Large intestine (tissue), 3 donors: Measurements from ENCODE around the gene SYNGR3. TPM values are rescaled to one million over a fixed set of nuclear protein-coding genes. Genes with fewer than 3 reads are reported as not detected.
"Not testable (repeated sequence)": the region's sequence is repeated elsewhere in the genome, so short reads cannot be mapped to it uniquely, and the experiment has no call there.

Experiments used
- DNase-seq, 2 donors: peaks; one replicate each; pipeline versions ENCODE4 v3.0.0 to v3.0.0-alpha.2; 2013
- H3K27ac ChIP-seq: one replicate; pipeline ENCODE4 v1.5.1; 2013; ENCODE audit warnings: low read length
- H3K27me3 ChIP-seq: 2 replicates; pipeline ENCODE4 v1.6.1; 2013; ENCODE audit warnings: low read length; ENCODE audit not compliant: control insufficient read depth, insufficient read depth
- H3K36me3 ChIP-seq: 2 replicates; pipeline ENCODE4 v1.6.1; 2013; ENCODE audit warnings: low read length; ENCODE audit not compliant: control insufficient read depth, insufficient read depth
- H3K4me1 ChIP-seq: one replicate; pipeline ENCODE4 v1.6.1; 2013; ENCODE audit warnings: low read length; ENCODE audit not compliant: control insufficient read depth, insufficient read depth
- H3K4me3 ChIP-seq: one replicate; pipeline ENCODE4 v1.5.1; 2013; ENCODE audit warnings: low read length
- H3K9me3 ChIP-seq: one replicate; pipeline ENCODE4 v1.6.1; 2013; ENCODE audit warnings: mild to moderate bottlenecking, low read depth, low read length, moderate library complexity; ENCODE audit not compliant: control insufficient read depth
- WGBS: methylation state at CpG from one replicate; pipeline ENCODE4 v1.1.5; 2013; ENCODE audit warnings: low lambda C conversion rate; ENCODE audit not compliant: insufficient coverage; 5-methylcytosine and 5-hydroxymethylcytosine counted together
- polyA plus RNA-seq: library from polyadenylated mRNA; unstranded; fragments of 120-200 nt; gene quantifications from one replicate; pipeline ENCODE4 v1.2.1, GENCODE V29; 2013

Gene SYNGR3
- polyA plus RNA-seq, 1 donor, result 4.2 TPM

DNA sequence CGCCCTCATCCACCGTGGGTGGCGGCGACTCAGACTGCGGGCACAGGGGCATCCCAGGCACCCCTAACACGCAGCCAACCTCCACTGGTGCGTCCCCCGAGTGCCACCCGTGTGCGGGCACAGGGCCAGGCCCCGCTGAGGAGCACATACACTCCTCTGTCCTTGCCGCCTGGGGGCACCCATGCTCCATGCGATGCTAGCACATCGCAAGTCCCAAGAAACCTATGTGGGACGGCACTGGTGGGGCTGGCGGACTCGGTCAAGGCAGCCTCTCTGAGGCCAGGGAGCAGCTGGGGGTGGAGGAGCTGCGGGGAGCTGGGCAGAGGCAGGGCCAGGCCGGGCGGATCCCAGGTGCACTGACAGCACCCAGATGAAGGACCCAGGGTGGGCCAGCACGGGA is 15.9 kb downstream of the SYNGR3 start:
- no peak for DNase-seq
- Histone ChIP-seq H3K4me3 (no peak overlapping the region), H3K4me1 (peaks cover 43% of the 10 kb centered on the region), H3K36me3 (peaks cover 45% of the 10 kb centered on the region), H3K27me3 (no peaks in the 10 kb centered on the region), H3K9me3 (no peaks in the 10 kb centered on the region), H3K27ac (no peak overlapping the region)
- no CpG with 5 or more reads among the region's 21 CpGs for WGBS

- H3K36me3 ChIP-seq, result peaks cover 39% of the 10 kb centered on the region
- no CpG with 5 or more reads among the region's 8 CpGs for WGBS
- DNase-seq, result no peak
- no peaks in the 10 kb centered on the region for H3K27me3 ChIP-seq
- H3K4me3 ChIP-seq, result no peak overlapping the region
- no peaks in the 10 kb centered on the region for H3K9me3 ChIP-seq
- H3K27ac ChIP-seq, result no peak overlapping the region
- peaks cover 43% of the 10 kb centered on the region for H3K4me1 ChIP-seq
Observed at GRCh38 chr16:2006317-2006716, 16.5 kb downstream of the SYNGR3 start.

DNA sequence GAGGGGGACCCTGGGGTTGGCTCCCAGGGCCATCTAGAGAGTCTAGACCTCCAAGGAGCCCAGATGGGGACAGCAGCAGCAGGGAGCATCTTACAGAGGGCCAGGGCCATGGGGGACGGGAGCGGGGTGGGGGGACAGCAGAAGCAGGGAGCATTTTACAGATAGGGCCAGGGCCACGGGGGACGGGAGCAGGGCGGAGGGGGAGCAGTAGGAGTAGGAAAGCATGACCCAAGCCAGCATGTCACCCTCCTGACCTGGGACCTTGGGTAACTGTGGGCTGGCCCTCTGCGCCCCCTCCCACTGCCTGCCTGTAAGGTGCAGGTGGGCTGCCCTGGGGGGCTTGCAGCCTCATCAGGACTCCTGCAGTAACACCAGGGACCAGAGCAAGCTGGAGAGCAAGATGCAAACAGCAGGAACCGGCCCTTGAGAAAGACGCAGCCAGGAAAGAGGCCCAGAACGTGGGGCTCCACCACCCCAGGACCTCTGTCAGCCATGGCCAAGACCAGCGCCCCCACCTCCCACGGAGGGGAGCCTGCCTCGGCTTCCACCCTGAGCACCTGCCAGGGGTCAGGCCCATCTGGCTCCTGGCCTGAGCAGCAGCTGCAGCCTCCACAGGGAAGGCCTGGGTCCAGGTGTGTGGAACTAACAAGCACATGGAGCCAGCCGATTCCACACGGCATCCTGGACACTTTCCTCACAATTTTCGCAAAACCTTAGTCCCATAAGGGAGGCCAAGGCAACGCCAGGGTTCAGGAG is 17.5 kb downstream of the SYNGR3 start:
- Histone ChIP-seq H3K9me3 (no peaks in the 10 kb centered on the region), H3K4me3 (peak overlapping the region; percentile 71), H3K27me3 (no peaks in the 10 kb centered on the region), H3K27ac (peak overlapping the region; percentile 45), H3K36me3 (peaks cover 29% of the 10 kb centered on the region), H3K4me1 (peaks cover 43% of the 10 kb centered on the region)
- no peak for DNase-seq
- no CpG with 5 or more reads among the region's 16 CpGs for WGBS

GRCh38 chr16:2008009-2008526 is 18.3 kb downstream of the SYNGR3 start:
- H3K4me1 ChIP-seq, result peaks cover 43% of the 10 kb centered on the region
- DNase-seq, result peak; percentile 51 to 53
- peak overlapping the region; percentile 71 for H3K4me3 ChIP-seq
- peaks cover 21% of the 10 kb centered on the region for H3K36me3 ChIP-seq
- H3K27ac ChIP-seq, result peak overlapping the region; percentile 45
- no peaks in the 10 kb centered on the region for H3K27me3 ChIP-seq
- WGBS, result no CpG with 5 or more reads among the region's 15 CpGs
- H3K9me3 ChIP-seq, result no peaks in the 10 kb centered on the region

GRCh38 chr16:2008631-2009163 is 18.9 kb downstream of the SYNGR3 start:
- H3K4me1 ChIP-seq, result peaks cover 40% of the 10 kb centered on the region
- H3K36me3 ChIP-seq, result peaks cover 15% of the 10 kb centered on the region
- H3K27ac ChIP-seq, result peak overlapping the region; percentile 45
- H3K4me3 ChIP-seq, result peak overlapping the region; percentile 71
- no peaks in the 10 kb centered on the region for H3K27me3 ChIP-seq
- no CpG with 5 or more reads among the region's 23 CpGs for WGBS
- DNase-seq, result peak in 1 of 2 donors; percentile 42
- no peaks in the 10 kb centered on the region for H3K9me3 ChIP-seq

- no peaks in the 10 kb centered on the region for H3K27me3 ChIP-seq
- peaks cover 35% of the 10 kb centered on the region for H3K4me1 ChIP-seq
- peak overlapping the region; percentile 45 for H3K27ac ChIP-seq
- WGBS, result no CpG with 5 or more reads among the region's 55 CpGs
- H3K4me3 ChIP-seq, result peak overlapping the region; percentile 71
- peaks cover 15% of the 10 kb centered on the region for H3K36me3 ChIP-seq
- peak in 1 of 2 donors; percentile 67 for DNase-seq
- no peaks in the 10 kb centered on the region for H3K9me3 ChIP-seq
Observed at GRCh38 chr16:2009164-2009711, 19.5 kb downstream of the SYNGR3 start.

DNA sequence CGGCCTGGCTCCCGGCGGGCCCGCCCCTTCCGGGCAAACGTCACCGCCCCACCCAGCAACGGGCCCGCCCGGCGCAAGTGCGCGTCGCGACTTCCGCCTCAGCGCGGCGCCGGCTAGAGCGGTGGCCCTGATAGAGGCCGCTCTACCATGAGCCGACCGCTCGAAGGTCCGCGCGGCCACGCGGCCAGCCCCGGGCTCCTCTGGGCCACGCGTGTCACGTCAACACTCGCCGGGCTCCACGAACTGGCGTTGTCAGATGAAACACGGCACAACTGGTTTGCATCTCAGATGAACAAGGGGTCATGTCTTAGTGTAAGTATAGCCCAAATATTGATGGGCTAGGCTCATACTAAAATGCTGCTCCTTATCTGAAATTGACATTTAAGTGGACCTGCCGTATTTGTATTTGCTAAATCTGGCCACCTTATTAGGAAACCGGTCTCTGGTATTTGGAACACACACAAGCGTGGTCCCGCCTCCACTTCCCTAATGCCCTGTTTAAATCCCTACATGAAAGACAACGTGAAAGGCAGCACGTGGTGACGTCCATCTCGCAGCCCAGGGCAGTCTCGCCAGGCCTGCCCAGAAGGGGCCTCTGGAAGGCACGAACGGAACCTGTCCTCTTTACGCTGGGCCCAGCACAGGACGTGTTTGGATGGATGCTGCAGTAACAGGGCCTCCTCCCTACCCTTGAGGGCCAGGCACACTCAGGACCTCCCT is 20.2 kb downstream of the SYNGR3 start, which contains the start of gene ZNF598:
ZNF598 (minus strand) TSS at position 31 of the 720 bp plus-strand sequence.
- peak within 1 kb of the TSS; percentile 68 for H3K27ac ChIP-seq
- no peaks in the 10 kb centered on the region for H3K9me3 ChIP-seq
- DNase-seq, result peak; percentile 89 to 90
- H3K27me3 ChIP-seq, result no peaks in the 10 kb centered on the region
- peaks cover 33% of the 10 kb centered on the region for H3K4me1 ChIP-seq
- H3K36me3 ChIP-seq, result peaks cover 15% of the 10 kb centered on the region
- no CpG with 5 or more reads among the region's 52 CpGs for WGBS
- peak within 1 kb of the TSS; percentile 71 for H3K4me3 ChIP-seq

- not testable (repeated sequence) for H3K4me3 ChIP-seq, H3K9me3 ChIP-seq, H3K27me3 ChIP-seq, DNase-seq, H3K27ac ChIP-seq, H3K36me3 ChIP-seq
- no CpG with 5 or more reads among the region's 9 CpGs for WGBS
- H3K4me1 ChIP-seq, result peaks cover 40% of the 10 kb centered on the region
Observed at GRCh38 chr16:2011726-2012125, 22.0 kb downstream of the SYNGR3 start.

DNA sequence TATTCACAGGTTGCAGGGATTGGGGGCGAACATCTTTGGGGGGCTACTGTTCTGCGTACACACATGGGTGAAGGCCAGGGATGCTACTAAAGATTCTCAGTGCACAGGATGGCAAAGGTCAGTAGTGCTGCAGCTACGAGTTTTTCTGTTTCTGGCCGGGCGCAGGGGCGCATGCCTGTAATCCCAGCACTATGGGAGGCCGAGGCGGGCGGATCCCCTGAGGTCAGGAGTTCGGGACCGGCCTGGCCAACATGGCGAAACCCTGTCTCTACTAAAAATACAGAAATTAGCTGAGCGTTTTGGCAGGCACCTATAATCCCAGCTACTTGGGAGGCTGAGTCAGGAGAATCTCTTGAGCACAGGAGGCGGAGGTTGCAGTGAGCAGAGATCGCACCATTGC is 23.8 kb downstream of the SYNGR3 start:
- Histone ChIP-seq H3K27me3 (no peaks in the 10 kb centered on the region), H3K9me3 (no peaks in the 10 kb centered on the region), H3K27ac (no peak overlapping the region), H3K36me3 (no peaks in the 10 kb centered on the region), H3K4me1 (peaks cover 22% of the 10 kb centered on the region), H3K4me3 (no peak overlapping the region)
- DNase-seq, result no peak
- WGBS, result no CpG with 5 or more reads among the region's 15 CpGs
